Erythroblast (primary cell): ENCODE data around the gene C5orf58.
A peak's percentile ranks its signal among the peaks of the same experiment; 100 is the strongest.

Experiments used
- DNase-seq, 2 experiments: peaks; one replicate each; lab custom pipeline; 2025; lab: John Stamatoyannopoulos, UW
- GATA1 ChIP-seq: IDR thresholded peaks from 2 replicates; pipeline ENCODE4 v1.6.1; 2011; ENCODE audit warnings: low read depth, mild to moderate bottlenecking, control low read depth, low read length, moderate library complexity
- POLR2A ChIP-seq: IDR thresholded peaks from 2 replicates; pipeline ENCODE4 v1.6.1; 2011; ENCODE audit warnings: mild to moderate bottlenecking, low read length

C5orf58 gene

GRCh38 chr5:170232786-170233185 is at the start of gene C5orf58:
TSS of gene C5orf58 (plus strand) at chr5:170232985. CDS start at chr5:170234977, 1,992 bp downstream.
- TF ChIP-seq GATA1, result no peak
- TF ChIP-seq POLR2A, result no peak
- no peak for DNase-seq

- TF ChIP-seq GATA1 (no peak), POLR2A (no peak)
- DNase-seq, result peak; percentile 42 to 69
Measured at GRCh38 chr5:170183816-170184687, 48.7 kb upstream of the C5orf58 start.

- TF ChIP-seq GATA1 (no peak), POLR2A (no peak)
Measured at GRCh38 chr5:170184737-170185136, 48.0 kb upstream of the C5orf58 start.

GRCh38 chr5:170186156-170186555 is 46.6 kb upstream of the C5orf58 start:
- TF ChIP-seq POLR2A (no peak), GATA1 (no peak)

More at GRCh38 chr5:170184737-170185136, 48.0 kb upstream of the C5orf58 start:
- DNase-seq, result no peak

GRCh38 chr5:170186856-170187255 is 45.9 kb upstream of the C5orf58 start:
- TF ChIP-seq GATA1 (no peak), POLR2A (no peak)
- DNase-seq, result no peak

More at GRCh38 chr5:170186156-170186555, 46.6 kb upstream of the C5orf58 start:
- DNase-seq, result no peak

GRCh38 chr5:170190436-170191134 is 42.2 kb upstream of the C5orf58 start:
- peak in 1 of 2 experiments; percentile 10 for DNase-seq
- no peak for TF ChIP-seq POLR2A
- TF ChIP-seq GATA1, result no peak

GRCh38 chr5:170192829-170193228 is 40.0 kb upstream of the C5orf58 start:
- TF ChIP-seq GATA1, result no peak
- TF ChIP-seq POLR2A, result no peak
- DNase-seq, result no peak

GRCh38 chr5:170195961-170196360 is 36.8 kb upstream of the C5orf58 start:
- DNase-seq, result no peak
- TF ChIP-seq POLR2A (no peak), GATA1 (no peak)

GRCh38 chr5:170200876-170201275 is 31.9 kb upstream of the C5orf58 start:
- TF ChIP-seq POLR2A (no peak), GATA1 (no peak)
- peak; percentile 46 to 82 for DNase-seq

- TF ChIP-seq POLR2A (no peak), GATA1 (no peak)
Measured at GRCh38 chr5:170201311-170201710, 31.5 kb upstream of the C5orf58 start.

GRCh38 chr5:170202117-170202516 is 30.7 kb upstream of the C5orf58 start:
- TF ChIP-seq POLR2A (no peak), GATA1 (no peak)
- DNase-seq, result no peak

More at GRCh38 chr5:170201311-170201710, 31.5 kb upstream of the C5orf58 start:
- DNase-seq, result no peak

GRCh38 chr5:170204202-170204601 is 28.6 kb upstream of the C5orf58 start:
- TF ChIP-seq POLR2A, result no peak
- no peak for TF ChIP-seq GATA1
- DNase-seq, result no peak

GRCh38 chr5:170206216-170206615 is 26.6 kb upstream of the C5orf58 start:
- DNase-seq, result no peak
- no peak for TF ChIP-seq GATA1
- TF ChIP-seq POLR2A, result no peak

GRCh38 chr5:170206958-170207357 is 25.8 kb upstream of the C5orf58 start:
- no peak for DNase-seq
- TF ChIP-seq POLR2A (no peak), GATA1 (no peak)
